Right renal pelvis (tissue), 4 donors: ENCODE results near the gene BCR. TPM values are rescaled to one million over a fixed set of nuclear protein-coding genes. Genes with fewer than 3 reads are reported as not detected.

Source experiments
- DNase-seq, 4 donors: peaks; one replicate each; pipeline ENCODE4 v3.0.0-alpha.2; 2013; ENCODE audit warnings: low read depth in 4 of 4, low spot score in 3 of 4, missing footprints in 1 of 4
- polyA plus RNA-seq, 4 donors: library from polyadenylated mRNA; unstranded; fragments of 120-200 nt; gene quantifications; one replicate each; pipeline ENCODE4 v1.2.1, GENCODE V29; 2013; ENCODE audit not compliant: insufficient read length in 4 of 4

The BCR gene
- polyA plus RNA-seq, 4 donors = 46.1 to 60.0 (median 51.6) TPM

DNA sequence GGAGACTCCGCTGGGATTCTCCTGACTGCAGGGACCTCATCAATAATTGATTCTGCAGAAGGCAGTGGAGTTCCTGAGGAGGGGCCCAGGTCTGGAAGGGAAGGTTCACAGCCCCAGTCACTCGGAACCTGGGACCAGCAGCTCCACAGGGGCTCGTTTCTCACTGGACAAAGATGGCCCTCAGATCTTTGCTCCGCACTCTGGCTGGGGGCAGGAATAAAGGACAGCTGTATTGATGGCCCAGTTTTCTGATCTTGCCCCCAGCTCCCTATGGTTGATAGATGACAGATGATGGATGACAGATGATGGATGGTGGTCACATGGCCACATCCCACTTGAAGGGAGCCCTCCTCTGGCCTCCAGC, 11.3 kb upstream of the BCR start:
- DNase-seq = no peak

DNA sequence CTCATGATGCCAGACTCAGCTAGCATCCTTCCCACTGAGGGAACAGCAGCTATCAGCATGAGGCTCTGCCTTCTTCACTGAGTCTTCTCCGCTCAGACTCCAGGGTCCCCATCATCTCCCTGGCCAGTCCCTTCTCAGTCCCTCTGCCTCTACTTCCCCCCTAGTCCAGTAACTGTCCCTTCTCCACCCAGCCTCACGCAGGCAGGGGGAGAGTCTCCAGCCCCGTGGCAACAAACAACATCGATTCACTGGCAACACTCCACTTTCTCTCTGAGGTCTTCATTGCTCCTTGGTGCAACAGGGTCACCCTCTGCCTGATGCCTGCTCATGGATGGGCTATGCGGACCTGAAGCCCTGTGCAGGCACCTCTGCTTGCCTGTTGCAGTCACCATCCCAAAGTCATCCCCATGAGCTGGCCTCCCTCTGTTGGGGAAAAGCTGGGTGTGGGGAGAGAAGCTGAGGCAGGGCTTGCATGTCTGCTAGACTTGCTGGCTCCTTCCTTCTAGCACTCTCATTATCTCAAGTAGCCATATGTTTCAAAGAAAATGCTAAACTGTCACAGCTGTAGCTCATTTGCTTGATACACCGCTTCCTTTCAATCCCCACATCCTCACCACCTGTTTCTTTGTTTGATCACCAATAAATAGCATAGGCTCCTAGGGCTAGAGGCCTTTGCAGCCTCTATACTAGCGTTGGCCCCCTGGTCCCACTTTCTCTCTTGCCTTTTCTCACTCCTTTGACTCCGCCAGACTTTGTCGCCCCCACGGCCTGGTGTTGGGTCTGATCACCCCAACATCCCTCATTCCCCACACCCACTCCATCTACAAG, 4.3 kb upstream of the BCR start:
- no peak for DNase-seq

DNA sequence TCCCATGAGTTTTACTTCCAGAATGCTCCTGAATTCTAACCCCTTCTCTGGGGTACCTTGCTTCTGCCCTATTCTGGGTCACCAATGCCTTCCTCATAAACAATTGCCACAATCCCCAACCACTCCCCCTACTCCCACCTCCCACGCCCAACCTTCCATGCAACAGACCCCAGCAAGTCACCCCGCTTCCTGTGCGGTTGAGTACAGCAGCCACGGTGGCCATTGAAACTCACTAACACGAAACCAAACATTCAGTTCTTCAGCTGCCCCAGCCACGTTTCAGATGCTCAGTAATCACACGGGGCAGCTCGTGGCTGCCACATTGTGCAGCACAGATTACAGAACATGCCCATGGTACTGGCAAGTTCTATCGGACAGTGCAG, 3.7 kb upstream of the BCR start:
- no peak for DNase-seq

DNA sequence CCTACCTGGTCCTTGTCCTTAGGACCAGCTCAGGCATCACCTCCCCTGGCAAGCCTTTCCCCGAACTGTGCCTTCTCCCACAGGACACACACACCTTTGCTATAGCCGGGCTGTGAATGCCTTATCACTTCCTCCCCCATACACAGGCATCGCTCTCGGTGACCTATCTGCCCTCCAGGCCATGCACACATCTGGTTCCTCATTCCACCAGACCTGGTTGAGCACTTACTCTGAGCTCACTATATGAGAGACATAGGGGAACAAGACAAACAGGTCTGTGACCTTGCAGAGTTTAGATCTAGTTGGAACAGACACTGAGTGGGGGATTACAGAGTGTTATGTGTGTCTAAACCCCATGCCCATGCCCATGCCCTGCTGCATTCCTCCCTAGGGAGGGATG, 3.1 kb upstream of the BCR start:
- DNase-seq = no peak

DNA sequence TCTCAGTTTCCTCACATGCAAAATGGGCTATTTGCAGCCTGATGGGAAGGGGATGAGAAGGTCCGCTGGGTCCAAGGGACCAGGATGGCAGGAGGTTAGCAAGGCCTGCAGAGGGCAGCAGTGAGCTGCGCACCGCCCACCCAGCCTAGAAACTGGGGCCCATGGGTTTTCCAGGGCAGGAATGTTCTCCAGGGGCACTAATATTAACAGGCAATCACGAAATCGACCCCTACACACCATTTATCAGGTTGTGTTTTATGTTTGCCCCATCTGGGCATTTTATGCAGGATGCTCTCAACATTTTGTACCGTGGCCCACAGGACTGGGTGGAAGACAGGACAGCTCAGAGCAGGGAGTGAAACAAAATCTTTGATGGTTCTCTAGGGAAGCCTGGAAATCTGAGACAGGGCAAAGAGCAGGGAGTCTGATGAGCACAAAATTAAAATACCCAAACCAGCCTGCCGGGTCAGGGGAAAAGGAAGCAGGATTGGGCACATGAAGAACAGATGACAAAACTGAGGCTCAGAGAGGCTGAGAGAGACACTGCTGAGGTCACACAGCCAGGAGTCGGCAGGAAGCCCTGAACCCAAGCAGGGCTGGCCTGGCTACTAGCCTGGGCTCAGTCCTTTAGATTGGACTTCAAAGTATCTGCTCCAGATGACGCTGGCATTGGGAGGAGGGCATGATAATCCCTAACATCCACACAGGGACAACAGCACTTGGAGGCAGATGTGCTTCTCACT, 1.6 kb upstream of the BCR start:
- peak in 1 of 4 donors; percentile 66 for DNase-seq

DNA sequence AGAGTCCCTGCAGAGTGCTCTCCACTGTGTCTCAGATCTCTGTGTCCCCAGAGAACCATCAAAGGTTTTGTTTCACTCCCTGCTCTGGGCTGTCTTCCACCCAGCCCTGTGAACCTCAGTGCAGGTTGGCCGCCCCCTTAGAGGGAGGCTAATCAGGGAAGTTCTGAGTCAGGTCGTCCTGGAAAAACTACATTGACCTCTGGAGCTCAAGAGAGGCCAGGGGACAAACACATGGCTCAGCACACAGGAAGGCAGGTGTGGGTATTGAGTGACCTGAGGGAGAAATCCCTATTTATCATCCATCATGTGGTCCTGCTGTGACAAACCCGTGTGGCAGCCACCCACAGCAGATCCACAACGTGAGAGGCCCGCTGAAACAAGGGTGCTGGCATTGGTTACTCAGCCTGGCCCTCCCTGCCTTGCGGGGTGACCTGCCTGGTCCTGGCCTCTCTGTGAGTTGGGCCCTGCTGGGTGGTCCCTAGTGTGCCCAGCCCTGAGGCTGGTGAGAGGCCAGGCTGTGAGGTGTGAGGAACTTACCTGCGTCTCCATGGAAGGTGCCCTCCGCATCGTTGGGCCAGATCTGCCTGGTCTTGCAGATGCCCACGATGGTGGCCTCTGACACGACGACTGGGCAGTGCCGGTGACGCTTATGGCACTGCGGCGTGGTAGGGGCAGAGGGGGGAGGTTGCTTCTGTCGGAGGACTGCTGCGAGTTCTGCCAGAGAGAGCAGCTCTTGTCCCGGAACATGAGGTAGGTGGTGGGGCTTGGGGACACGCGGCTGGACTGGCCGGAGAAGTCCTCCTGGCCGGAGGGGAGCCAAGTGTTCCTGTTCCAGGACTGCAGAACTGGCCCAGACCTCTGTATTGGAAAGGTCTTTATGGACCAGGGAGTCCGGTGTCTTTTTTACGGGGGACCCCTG, 669 bp upstream of the BCR start:
- DNase-seq = no peak

DNA sequence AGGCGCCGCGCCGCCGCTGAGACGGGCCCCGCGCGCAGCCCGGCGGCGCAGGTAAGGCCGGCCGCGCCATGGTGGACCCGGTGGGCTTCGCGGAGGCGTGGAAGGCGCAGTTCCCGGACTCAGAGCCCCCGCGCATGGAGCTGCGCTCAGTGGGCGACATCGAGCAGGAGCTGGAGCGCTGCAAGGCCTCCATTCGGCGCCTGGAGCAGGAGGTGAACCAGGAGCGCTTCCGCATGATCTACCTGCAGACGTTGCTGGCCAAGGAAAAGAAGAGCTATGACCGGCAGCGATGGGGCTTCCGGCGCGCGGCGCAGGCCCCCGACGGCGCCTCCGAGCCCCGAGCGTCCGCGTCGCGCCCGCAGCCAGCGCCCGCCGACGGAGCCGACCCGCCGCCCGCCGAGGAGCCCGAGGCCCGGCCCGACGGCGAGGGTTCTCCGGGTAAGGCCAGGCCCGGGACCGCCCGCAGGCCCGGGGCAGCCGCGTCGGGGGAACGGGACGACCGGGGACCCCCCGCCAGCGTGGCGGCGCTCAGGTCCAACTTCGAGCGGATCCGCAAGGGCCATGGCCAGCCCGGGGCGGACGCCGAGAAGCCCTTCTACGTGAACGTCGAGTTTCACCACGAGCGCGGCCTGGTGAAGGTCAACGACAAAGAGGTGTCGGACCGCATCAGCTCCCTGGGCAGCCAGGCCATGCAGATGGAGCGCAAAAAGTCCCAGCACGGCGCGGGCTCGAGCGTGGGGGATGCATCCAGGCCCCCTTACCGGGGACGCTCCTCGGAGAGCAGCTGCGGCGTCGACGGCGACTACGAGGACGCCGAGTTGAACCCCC, 798 bp downstream of the BCR start:
- DNase-seq = no peak

DNA sequence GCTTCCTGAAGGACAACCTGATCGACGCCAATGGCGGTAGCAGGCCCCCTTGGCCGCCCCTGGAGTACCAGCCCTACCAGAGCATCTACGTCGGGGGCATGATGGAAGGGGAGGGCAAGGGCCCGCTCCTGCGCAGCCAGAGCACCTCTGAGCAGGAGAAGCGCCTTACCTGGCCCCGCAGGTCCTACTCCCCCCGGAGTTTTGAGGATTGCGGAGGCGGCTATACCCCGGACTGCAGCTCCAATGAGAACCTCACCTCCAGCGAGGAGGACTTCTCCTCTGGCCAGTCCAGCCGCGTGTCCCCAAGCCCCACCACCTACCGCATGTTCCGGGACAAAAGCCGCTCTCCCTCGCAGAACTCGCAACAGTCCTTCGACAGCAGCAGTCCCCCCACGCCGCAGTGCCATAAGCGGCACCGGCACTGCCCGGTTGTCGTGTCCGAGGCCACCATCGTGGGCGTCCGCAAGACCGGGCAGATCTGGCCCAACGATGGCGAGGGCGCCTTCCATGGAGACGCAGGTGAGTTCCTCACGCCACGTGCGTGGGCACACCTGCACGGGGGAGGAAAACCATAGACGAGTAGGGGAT, 1.5 kb downstream of the BCR start:
- no peak for DNase-seq

DNA sequence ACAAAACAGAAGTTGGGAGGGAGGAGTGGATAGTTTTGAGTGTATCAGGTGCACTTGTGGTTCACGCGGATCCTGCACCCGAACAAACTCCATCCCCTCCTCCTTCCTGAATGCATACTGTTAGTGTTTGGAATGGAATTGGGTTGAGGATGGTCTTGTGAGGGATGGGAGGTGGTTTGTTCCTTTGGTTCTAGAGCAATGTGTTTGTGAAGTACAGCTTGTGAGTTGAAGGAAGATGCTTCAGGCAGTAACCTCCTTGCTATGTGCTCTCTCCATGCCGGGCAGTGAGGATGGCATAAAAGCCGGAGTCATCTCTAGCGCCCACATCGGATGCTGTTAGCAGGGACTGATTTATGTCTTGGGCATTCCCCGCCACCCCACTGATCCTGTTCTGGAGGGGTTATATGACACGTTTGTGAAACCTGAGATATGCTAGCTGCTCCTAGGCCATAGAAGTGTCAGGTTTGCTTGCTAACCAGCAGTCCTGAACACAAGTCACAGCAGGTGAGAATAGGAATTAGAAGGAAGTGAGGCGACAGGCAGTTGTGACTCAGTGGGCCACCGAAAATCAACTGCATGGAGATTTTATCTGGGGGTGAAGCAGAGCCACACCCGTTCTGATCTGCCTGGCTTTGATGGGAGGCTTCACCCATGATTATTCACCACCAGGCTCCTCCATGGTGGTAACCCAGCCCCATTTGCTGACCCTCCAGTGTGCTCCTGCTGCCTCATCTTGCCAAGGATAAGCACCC, 2.2 kb downstream of the BCR start:
- no peak for DNase-seq

DNA sequence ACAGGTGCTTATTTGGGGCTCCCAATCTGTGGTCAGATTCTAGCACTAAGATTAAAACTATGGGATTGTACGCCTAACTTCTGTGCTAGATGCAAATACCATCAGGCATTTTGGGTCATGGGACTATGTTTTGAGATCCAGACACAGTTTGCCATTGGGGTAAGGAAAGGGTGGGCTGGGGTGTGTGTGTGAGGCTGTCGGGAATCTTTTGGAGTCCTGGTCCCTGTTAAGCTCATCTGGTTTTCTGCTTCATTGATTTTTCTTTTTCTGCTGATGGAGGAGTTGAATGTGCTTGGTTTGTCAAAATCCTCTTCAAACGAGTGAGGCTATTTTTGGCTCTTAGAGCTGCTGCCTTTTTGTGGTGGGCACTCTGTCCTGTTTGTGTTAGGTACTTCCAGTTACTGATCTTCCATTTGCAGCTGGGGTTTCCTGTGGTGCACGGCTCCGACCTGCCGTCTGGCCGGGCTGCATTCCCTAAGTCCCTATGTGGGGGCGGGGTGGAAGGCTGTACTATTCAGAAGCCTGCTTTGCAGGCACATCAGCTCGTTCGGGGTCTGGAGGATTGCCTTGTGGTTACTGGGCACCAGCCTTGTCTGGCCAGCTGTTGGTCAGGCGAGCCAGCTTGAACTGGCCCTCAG, 2.9 kb downstream of the BCR start:
- no peak for DNase-seq

DNA sequence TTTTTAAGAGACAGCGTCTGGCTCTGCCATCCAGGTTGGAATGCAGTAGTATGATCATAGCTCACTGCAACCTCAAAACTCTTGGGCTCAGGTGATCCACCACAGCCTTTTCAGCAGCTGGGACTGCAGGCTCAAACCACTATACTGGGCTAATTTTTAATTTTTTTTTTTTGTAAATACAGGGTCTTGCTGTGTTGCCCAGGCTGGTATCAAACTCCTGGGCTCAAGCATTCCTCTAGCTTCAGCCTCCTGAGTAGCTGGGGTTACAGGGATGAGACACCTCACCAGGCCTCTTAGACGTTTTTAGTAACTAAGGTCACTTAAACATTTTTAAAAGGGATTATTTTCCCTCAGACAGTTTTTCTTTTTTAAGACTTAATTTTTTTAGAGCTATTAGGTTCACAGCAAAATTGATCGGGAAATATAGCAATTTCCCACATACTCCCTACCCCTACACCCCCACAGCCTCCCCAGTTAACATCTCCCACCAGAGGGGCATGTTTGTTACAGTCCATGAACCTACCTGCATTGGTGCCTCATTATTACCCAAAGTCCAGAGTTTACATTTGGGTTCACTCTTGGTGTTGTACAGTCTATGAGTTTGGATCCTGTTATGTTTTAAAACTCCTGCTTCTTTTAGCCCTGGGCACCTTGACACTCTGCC, 3.9 kb downstream of the BCR start:
- no peak for DNase-seq

DNA sequence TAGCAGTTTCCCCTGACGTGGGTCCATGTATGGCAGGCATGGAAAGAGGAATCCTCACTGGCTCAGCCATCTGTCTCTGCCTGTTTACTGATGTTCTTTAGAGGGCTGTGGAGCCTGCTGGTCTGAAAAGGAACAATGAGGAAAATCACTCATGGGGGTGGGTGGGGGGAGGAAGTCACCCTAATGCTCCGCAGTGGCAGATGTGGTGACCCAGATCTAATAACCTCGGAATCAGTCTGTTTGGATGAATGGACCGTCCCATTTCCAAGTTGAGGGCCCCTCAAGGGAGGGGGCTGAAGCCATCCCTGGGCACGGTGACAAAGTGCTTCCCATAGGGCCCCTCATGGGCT, 4.4 kb downstream of the BCR start:
- DNase-seq = no peak

DNA sequence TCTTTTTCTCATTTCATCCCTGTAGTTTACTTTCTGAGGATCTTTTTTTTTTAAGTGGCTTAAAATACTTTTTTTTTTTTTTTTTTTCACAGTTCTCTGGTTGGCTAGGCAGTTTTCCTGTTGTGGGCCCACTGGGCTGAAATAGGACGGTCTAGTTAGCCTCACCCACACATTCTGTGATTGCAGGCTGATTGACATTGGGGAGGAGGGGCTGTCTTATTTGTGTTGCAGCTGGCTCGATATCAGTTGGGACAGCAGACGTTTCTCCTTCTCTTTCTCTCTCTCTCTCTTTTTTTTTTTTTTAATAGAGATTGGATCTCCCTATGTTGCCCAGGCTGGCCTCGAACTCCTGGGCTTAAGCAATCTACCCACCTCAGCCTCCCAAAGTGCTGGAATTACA, 6.9 kb downstream of the BCR start:
- no peak for DNase-seq

DNA sequence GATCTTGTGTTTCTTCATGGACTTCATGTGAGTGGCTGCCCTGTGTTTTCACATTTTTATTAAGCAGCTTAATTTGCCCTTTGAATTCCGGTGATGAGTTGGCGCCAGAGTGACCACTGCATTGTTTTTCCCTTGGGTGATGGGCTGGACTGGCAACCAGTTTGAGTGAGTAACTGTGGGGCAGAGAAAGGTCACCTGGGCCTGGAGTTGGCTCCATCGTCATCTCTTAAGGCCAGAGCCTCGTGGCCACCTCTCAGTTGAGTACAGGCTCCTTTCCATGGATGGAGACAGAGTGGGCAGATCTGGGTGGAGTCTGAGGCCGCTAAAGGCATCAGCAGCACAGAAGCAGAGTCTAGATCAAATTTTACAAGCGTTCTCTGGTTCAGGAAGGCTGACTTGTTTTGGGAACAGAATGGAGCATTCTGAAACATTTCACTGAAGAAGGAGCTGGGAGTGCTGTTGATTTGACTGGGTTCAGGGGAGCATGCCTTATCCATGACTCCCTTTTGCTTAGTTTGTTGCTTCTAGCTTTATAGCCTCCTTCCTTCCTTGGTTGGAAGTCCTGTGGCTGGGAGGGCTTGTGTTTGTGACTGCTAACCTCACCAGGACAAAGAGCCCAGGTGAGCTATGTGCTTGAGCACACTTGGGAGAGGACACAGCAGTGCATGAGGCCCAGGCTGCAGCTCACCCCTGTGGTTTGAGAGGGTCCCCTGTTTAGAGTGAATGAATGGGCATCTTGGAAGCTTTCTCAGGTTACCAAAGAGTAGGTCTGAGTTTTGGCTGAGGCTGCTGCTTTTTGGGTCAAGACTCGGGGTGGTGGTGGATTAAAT, 7.8 kb downstream of the BCR start:
- DNase-seq = no peak

DNA sequence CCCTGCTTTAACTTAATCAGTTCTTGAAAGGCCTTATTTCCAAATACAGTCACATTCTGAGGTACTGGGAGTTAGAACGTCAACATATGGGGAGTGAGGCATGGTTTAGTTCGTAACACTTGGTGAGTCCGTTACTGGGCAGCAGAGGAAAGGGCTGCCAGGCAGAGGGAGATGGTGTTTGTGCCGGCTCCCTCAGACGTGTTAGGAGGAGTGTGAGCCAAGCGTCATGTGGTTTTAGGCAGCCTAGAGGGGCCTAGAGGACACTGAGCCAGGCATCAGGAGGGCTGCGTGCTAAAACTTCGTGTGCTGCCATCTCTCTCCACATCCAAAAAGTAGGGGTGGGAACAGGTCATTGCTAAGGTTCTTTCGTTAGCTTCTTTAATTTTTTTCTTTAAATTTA, 10.2 kb downstream of the BCR start:
- DNase-seq = no peak

DNA sequence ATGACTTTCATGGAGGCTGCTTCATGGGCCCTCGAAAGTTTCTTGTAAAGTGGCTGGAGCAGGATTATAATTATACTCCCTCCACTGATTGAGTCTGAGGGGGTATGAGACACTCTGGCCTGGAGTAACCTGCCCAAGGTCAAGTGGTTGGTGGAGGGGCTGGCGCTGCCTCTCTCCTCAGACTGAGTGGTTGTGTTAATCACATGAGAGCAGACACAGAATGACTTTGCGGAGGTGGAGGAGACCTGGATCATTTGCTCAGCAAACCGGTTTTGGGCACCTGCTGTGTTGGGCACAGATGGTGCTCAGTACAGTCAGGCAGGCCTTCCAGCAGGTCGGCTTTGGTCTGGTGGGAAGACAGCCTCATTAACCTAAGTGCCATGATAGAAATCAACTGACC, 11.8 kb downstream of the BCR start:
- DNase-seq = no peak

DNA sequence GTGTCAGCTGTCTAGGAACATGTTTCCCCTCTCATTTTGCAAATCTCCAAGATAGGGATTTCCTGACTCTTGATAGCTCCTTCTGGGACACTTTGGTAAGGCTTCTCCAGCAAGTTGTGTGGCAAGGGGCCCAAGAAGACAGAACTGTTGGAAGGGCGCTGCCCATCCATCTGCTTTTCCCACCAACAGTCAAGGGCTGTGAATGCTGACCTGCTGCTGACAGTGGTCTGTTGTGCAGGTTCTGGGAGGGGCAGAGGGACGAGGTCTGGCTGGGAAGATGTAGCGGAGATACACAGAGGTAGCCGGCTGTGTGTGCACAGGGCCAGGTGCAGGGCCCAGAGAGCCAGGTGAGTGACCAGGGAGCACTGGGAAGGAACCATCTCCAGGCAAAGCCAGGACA, 12.2 kb downstream of the BCR start:
- no peak for DNase-seq
